A549 (cell line): ENCODE data around the gene ACBD6. TPM values are rescaled to one million over a fixed set of nuclear protein-coding genes. Genes with fewer than 3 reads are reported as not detected.

ENCODE experiments used
- ATAC-seq, 2 experiments: fragments of 200-7000 bp in 1 of 2; fragments of >200 bp in 1 of 2; cut with Nextera tagmentation in 1 of 2; cut with Tn5 transposase in 1 of 2; 3 replicates each; pipeline versions ENCODE4 v1.8.0 to v1.9.1; 2018 to 2020; ENCODE audit warnings: mild to moderate bottlenecking in 1 of 2, moderate library complexity in 1 of 2
- CTCF ChIA-PET: fragments of 300-600 bp; sonication (Branson Sonifier 250); formaldehyde crosslinking; extraction: SDS; loops from one replicate; lab custom pipeline; 2021; ENCODE audit warnings: antibody characterized with exemption, inconsistent platforms; lab: Yijun Ruan, JAX
- POLR2A ChIA-PET: fragments of 350-600 bp; formaldehyde crosslinking; extraction: SDS; loops from one replicate; lab custom pipeline; 2021; ENCODE audit warnings: antibody characterized with exemption, inconsistent platforms; lab: Yijun Ruan, JAX
- DNase-seq, 2 experiments: peaks; one replicate each; pipeline versions ENCODE4 v3.0.0 to v3.0.0-alpha.2; 2011 to 2016; ENCODE audit warnings: low read depth in 1 of 2, low spot score in 1 of 2
- FAIRE-seq: peaks from 2 replicates; lab custom pipeline; 2011; peaks lifted over from hg19 to GRCh38; lab: Jason Lieb, UNC
- H3K27ac ChIP-seq, 2 experiments: fragments of >200 bp; sonication (Bioruptor Twin); formaldehyde crosslinking; 3 replicates each; pipeline ENCODE4 v1.5.1; 2016 to 2017
- H3K4me1 ChIP-seq: fragments of >200 bp; sonication (Bioruptor Twin); formaldehyde crosslinking; 3 replicates; pipeline ENCODE4 v1.6.1; 2016
- H3K4me2 ChIP-seq: fragments of >200 bp; sonication (Bioruptor Twin); formaldehyde crosslinking; 3 replicates; pipeline ENCODE4 v1.6.1; 2016
- H3K4me3 ChIP-seq: fragments of >200 bp; sonication (Bioruptor Twin); formaldehyde crosslinking; 3 replicates; pipeline ENCODE4 v1.5.1; 2016
- H3K9me3 ChIP-seq: fragments of >200 bp; sonication (Bioruptor Twin); formaldehyde crosslinking; 3 replicates; pipeline ENCODE4 v1.6.1; 2016
- ATOH8 ChIP-seq: fragments of 250-450 bp; sonication (Bioruptor Pico); IDR thresholded peaks from 2 replicates; pipeline ENCODE4 v1.5.0; 2020; ENCODE audit warnings: low read depth, mild to moderate bottlenecking, moderate library complexity
- CBX8 ChIP-seq: fragments of 200-600 bp; sonication (generic); IDR thresholded peaks from 2 replicates; pipeline ENCODE4 v1.6.1; 2016
- CHD4 ChIP-seq: fragments of 200-600 bp; sonication (generic); IDR thresholded peaks from 2 replicates; pipeline ENCODE4 v1.6.1; 2016; ENCODE audit warnings: antibody characterized with exemption, mild to moderate bottlenecking, borderline replicate concordance
- EHMT2 ChIP-seq: fragments of 200-600 bp; sonication (generic); IDR thresholded peaks from 2 replicates; pipeline ENCODE4 v1.6.1; 2016; ENCODE audit warnings: antibody characterized with exemption, low read depth, mild to moderate bottlenecking, moderate library complexity
- FOXS1 ChIP-seq: fragments of 250-450 bp; sonication (Bioruptor Pico); IDR thresholded peaks from 2 replicates; pipeline ENCODE4 v1.5.0; 2020; ENCODE audit warnings: mild to moderate bottlenecking, moderate library complexity
- HMGXB4 ChIP-seq: fragments of 250-450 bp; sonication (Bioruptor Pico); IDR thresholded peaks from 2 replicates; pipeline ENCODE4 v1.5.0; 2021; ENCODE audit warnings: mild to moderate bottlenecking, moderate library complexity, borderline replicate concordance
- HOXB13 ChIP-seq: fragments of 250-450 bp; sonication (Bioruptor Pico); IDR thresholded peaks from 2 replicates; pipeline ENCODE4 v1.5.0; 2020; ENCODE audit warnings: low read depth, mild to moderate bottlenecking, moderate library complexity
- KDM1A ChIP-seq: fragments of 200-600 bp; sonication (generic); IDR thresholded peaks from 2 replicates; pipeline ENCODE4 v1.6.1; 2016; ENCODE audit warnings: low read depth, mild to moderate bottlenecking
- MAFK ChIP-seq: fragments of 450-650 bp; IDR thresholded peaks from 2 replicates; pipeline ENCODE4 v1.6.1; 2014; ENCODE audit not compliant: partially characterized antibody
- MYC ChIP-seq: IDR thresholded peaks from 2 replicates; pipeline ENCODE4 v1.6.1; 2012; ENCODE audit warnings: mild to moderate bottlenecking, inconsistent platforms, low read length, improper control_type of control experiment, borderline replicate concordance
- NFE2L2 ChIP-seq: fragments of 150-350 bp; conservative IDR thresholded peaks from 2 replicates; pipeline ENCODE4 v1.6.1; 2014; ENCODE audit warnings: low read length
- NPAS2 ChIP-seq: fragments of 250-450 bp; sonication (Bioruptor Pico); IDR thresholded peaks from 2 replicates; pipeline ENCODE4 v1.8.0; 2022; ENCODE audit warnings: mild to moderate bottlenecking, moderate library complexity, borderline replicate concordance
- NR3C1 ChIP-seq: fragments of >200 bp; sonication (Bioruptor Twin); formaldehyde crosslinking; IDR thresholded peaks from 3 replicates; pipeline ENCODE4 v1.6.1; 2017
- POLR2AphosphoS2 ChIP-seq: conservative IDR thresholded peaks from 2 replicates; pipeline ENCODE4 v1.6.1; 2012; ENCODE audit warnings: low read length, improper control_type of control experiment, inconsistent platforms
- RFX5 ChIP-seq: fragments of 450-650 bp; IDR thresholded peaks from 2 replicates; pipeline ENCODE4 v1.7.1; 2014; ENCODE audit warnings: antibody characterized with exemption, mild to moderate bottlenecking, moderate library complexity
- RNF2 ChIP-seq: fragments of 200-600 bp; sonication (generic); IDR thresholded peaks from 2 replicates; pipeline ENCODE4 v1.6.1; 2016; ENCODE audit warnings: low read depth, mild to moderate bottlenecking, antibody characterized with exemption, moderate library complexity, borderline replicate concordance
- WGBS: methylation state at CpG from one replicate; pipeline ENCODE4 v1.1.6; 2017; ENCODE audit errors: missing lambda C conversion rate; 5-methylcytosine and 5-hydroxymethylcytosine counted together
- polyA plus RNA-seq, 4 experiments: library from polyadenylated mRNA; depleted of rRNA in 3 of 4; stranded (reverse); fragments of >200 nt; fragmentation: RNase III in 1 of 4; extraction: RNeasy Plus Mini Kit Qiagen cat#74134 plus additional on column Dnase treatment in 1 of 4; gene quantifications; 2 replicates in 3 of 4; 3 replicates in 1 of 4; pipeline ENCODE4 v1.2.3, GENCODE V29; 2011 to 2017
- TF ChIP-seq, protein P1 (sequence below): fragments of >200 bp; sonication (Bioruptor Twin); formaldehyde crosslinking; IDR thresholded peaks from 3 replicates; pipeline ENCODE4 v1.5.1; 2016
- TF ChIP-seq, protein P2 (sequence below): IDR thresholded peaks from 2 replicates; pipeline ENCODE4 v1.6.1; 2012
- TF ChIP-seq, protein P3 (sequence below): IDR thresholded peaks from 2 replicates; pipeline ENCODE4 v1.6.1; 2012; ENCODE audit warnings: low read depth, borderline replicate concordance
- TF ChIP-seq, protein P4 (sequence below): fragments of 450-650 bp; IDR thresholded peaks from 2 replicates; pipeline ENCODE4 v1.6.1; 2014; ENCODE audit warnings: antibody characterized with exemption

Gene ACBD6
- polyA plus RNA-seq, 2 of the 4 experiments (the other 2 are of a cell fraction): 61.4 to 91.3 TPM

- POLR2A ChIA-PET: no interaction called here
- no peak for ATAC-seq
- 90% methylated on average over 8 of the region's 12 CpGs for WGBS
These were observed 235.2 kb downstream of the ACBD6 start for GRCh38 chr1:180267211-180267561.

GRCh38 chr1:180266275-180267210 lies 235.8 kb downstream of the ACBD6 start:
- TF ChIP-seq POLR2AphosphoS2: no peak
- no peak for TF ChIP-seq EHMT2
- no peak for TF ChIP-seq RFX5
- no peak for TF ChIP-seq NPAS2 (CRISPR knock-in tag)
- TF ChIP-seq FOXS1: no peak
- no peak for TF ChIP-seq HOXB13 (CRISPR knock-in tag)
- TF ChIP-seq, all 56 proteins: peak for 0
- H3K27ac ChIP-seq: no peak overlapping the region
- WGBS: 91% methylated on average over 23 of the region's 28 CpGs
- ChIA-PET POLR2A (no interaction called here), CTCF (interaction anchor here (0.6 to 2.6 kb wide), 7 partner anchors 9 to 211 kb away, joined by 3 to 12 read pairs (median 3); no protein-coding TSS in a partner anchor)
- H3K4me2 ChIP-seq: no peak overlapping the region
- DNase-seq: no peak
- ATAC-seq: no peak
- H3K9me3 ChIP-seq: no peaks in the 10 kb centered on the region
- H3K4me1 ChIP-seq: peaks cover 15% of the 10 kb centered on the region; the same call in 2 of the 3 replicates
- no peak for FAIRE-seq
- H3K4me3 ChIP-seq: no peak overlapping the region

More at GRCh38 chr1:180267211-180267561, 235.2 kb downstream of the ACBD6 start:
- FAIRE-seq (no peak), DNase-seq (no peak)
- CTCF ChIA-PET: interaction anchor here (0.6 to 2.6 kb wide), 4 partner anchors 9 to 176 kb away, joined by 3 to 12 read pairs (median 6); no protein-coding TSS in a partner anchor
- TF ChIP-seq NR3C1: no peak
- TF ChIP-seq, protein P1, sequence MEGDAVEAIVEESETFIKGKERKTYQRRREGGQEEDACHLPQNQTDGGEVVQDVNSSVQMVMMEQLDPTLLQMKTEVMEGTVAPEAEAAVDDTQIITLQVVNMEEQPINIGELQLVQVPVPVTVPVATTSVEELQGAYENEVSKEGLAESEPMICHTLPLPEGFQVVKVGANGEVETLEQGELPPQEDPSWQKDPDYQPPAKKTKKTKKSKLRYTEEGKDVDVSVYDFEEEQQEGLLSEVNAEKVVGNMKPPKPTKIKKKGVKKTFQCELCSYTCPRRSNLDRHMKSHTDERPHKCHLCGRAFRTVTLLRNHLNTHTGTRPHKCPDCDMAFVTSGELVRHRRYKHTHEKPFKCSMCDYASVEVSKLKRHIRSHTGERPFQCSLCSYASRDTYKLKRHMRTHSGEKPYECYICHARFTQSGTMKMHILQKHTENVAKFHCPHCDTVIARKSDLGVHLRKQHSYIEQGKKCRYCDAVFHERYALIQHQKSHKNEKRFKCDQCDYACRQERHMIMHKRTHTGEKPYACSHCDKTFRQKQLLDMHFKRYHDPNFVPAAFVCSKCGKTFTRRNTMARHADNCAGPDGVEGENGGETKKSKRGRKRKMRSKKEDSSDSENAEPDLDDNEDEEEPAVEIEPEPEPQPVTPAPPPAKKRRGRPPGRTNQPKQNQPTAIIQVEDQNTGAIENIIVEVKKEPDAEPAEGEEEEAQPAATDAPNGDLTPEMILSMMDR: no peak
- TF ChIP-seq ATOH8 (CRISPR knock-in tag): no peak
- no peak for TF ChIP-seq KDM1A
- TF ChIP-seq MAFK: no peak
- TF ChIP-seq MYC: no peak
- TF ChIP-seq RNF2: no peak
- Histone ChIP-seq H3K4me2 (no peak overlapping the region), H3K4me3 (no peak overlapping the region), H3K4me1 (peaks cover 15% of the 10 kb centered on the region; the same call in 2 of the 3 replicates), H3K9me3 (no peaks in the 10 kb centered on the region), H3K27ac (no peak overlapping the region)

- H3K9me3 ChIP-seq: no peaks in the 10 kb centered on the region
- 92% methylated on average over 4 of the region's 4 CpGs for WGBS
- DNase-seq: no peak
- no peak overlapping the region for H3K4me3 ChIP-seq
- CTCF ChIA-PET: interaction anchor here (0.9 to 2.6 kb wide), 5 partner anchors 14 to 217 kb away, joined by 3 to 12 read pairs (median 3); no protein-coding TSS in a partner anchor
- POLR2A ChIA-PET: no interaction called here
- H3K4me2 ChIP-seq: no peak overlapping the region
- H3K27ac ChIP-seq: no peak overlapping the region
- H3K4me1 ChIP-seq: peaks cover 12% of the 10 kb centered on the region; the same call in 2 of the 3 replicates
- no peak for FAIRE-seq
- peak; percentile 4 to 14; a peak in 1 of 6 replicates for ATAC-seq
- no peak for TF ChIP-seq NFE2L2
- no peak for TF ChIP-seq EHMT2
- TF ChIP-seq CHD4: no peak
- TF ChIP-seq, protein P2, sequence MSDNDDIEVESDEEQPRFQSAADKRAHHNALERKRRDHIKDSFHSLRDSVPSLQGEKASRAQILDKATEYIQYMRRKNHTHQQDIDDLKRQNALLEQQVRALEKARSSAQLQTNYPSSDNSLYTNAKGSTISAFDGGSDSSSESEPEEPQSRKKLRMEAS: no peak
- TF ChIP-seq, protein P3, sequence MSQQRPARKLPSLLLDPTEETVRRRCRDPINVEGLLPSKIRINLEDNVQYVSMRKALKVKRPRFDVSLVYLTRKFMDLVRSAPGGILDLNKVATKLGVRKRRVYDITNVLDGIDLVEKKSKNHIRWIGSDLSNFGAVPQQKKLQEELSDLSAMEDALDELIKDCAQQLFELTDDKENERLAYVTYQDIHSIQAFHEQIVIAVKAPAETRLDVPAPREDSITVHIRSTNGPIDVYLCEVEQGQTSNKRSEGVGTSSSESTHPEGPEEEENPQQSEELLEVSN: no peak
- TF ChIP-seq MAFK: no peak
- TF ChIP-seq, protein P1: no peak
- no peak for TF ChIP-seq HMGXB4 (CRISPR knock-in tag)
- TF ChIP-seq, protein P4, sequence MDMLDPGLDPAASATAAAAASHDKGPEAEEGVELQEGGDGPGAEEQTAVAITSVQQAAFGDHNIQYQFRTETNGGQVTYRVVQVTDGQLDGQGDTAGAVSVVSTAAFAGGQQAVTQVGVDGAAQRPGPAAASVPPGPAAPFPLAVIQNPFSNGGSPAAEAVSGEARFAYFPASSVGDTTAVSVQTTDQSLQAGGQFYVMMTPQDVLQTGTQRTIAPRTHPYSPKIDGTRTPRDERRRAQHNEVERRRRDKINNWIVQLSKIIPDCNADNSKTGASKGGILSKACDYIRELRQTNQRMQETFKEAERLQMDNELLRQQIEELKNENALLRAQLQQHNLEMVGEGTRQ: no peak
- TF ChIP-seq ATOH8 (CRISPR knock-in tag): no peak
- no peak for TF ChIP-seq CBX8
These were observed 236.5 kb downstream of the ACBD6 start for GRCh38 chr1:180265871-180266270.
